GM18505 (cell line): ENCODE results near the gene SPATA17.
"Not testable (repeated sequence)": the region's sequence is repeated elsewhere in the genome, so short reads cannot be mapped to it uniquely, and the experiment has no call there.

Experiments
- ATAC-seq: cut with Tn5 transposase; IDR thresholded peaks from one replicate; pipeline ENCODE4 v1.9.1; 2021; ENCODE audit not compliant: unreplicated experiment
- POLR2A ChIP-seq: IDR thresholded peaks from 4 replicates; pipeline ENCODE4 v1.6.1; 2011; ENCODE audit warnings: borderline replicate concordance; ENCODE audit not compliant: insufficient read depth, insufficient read length; ENCODE audit errors: extremely low read depth

The SPATA17 gene

DNA sequence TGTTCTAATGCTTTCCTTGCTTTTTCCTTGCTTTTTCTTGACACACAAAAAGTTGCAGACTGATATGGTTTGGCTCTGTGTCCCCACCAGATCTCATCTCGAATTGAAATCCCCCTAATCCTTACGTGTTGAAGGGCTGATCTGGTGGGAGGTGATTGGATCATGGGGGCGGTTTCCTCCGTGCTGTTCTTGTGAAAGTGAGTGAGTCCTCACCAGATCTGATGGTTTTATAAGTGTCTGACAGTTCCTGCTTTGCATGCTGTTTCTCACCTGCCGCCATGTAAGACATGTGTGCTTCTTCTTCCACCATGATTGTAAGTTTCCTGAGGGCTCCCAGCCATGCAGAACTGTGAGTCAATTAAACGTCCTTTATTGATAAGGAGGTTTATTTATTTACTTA, 11.3 kb downstream of the SPATA17 start:
- no peak for TF ChIP-seq POLR2A
- no peak for ATAC-seq

DNA sequence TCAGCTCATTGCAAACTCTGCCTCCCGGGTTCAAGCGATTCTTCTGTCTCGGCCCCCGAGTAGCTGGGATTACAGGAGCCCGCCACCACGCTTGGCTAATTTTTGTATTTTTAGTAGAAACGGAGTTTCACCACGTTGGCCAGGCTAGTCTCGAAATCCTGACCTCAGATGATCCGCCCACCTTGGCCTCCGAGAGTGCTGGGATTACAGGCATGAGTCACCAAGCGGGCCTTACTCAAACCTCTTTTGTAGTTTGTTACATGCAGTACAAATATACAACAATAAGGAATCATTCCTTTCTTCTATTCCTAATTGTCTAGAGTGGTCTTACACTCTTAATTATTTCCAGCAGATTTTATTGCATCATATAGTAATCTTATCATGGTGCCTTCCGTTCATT, 16.6 kb downstream of the SPATA17 start:
- no peak for TF ChIP-seq POLR2A
- ATAC-seq: no peak

DNA sequence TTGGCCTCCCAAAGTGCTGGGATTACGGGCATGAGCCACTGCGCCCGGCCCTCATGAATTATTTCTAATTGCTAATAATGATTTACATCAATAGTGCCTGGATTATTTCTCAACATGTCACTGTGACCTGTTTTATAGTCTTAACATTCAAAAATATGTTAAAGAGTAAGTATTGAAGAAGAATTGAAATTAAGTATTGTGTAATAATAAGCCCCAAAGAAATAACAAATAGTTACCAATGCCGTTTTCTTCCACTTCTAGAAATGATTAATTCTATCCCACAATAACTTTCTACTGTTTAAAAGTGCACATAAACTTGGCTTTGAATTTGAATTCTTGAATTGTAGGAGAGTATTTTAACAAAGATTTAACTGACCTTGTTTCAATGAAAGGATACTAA, 19.5 kb downstream of the SPATA17 start:
- ATAC-seq: no peak
- TF ChIP-seq POLR2A: no peak

DNA sequence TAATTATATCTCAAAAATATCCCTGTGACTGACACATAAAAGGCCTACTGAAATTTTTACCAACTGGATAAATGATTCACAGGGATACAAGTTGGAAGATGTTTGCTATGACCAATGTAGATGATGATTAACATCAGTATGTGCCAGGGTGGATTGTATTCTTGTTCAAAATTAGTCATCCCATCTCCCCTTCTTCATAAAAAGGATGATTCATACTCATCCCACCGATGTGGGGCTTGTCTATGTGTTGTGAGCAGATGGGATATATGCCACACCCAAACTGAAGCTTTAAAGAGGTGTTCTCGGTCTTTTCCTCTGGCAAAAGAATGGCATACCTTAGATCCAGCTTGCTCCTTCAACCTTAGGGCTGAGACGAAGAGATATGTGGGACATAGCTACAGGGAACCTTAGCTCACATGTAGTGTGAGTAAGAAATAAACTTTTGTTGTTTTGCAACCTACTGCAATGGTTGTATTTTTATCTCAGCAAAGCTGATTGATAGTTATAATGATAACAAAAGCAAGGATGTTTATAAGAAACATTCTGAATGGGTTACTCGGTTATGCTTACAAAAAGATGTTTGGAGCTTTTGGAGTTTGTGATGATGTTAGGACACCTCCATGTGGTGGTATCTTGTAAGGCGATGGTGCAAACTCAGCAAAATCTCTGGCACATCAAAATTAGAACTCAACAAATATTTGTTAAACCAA, 29.4 kb downstream of the SPATA17 start:
- no peak for TF ChIP-seq POLR2A
- peak; percentile 74 for ATAC-seq

DNA sequence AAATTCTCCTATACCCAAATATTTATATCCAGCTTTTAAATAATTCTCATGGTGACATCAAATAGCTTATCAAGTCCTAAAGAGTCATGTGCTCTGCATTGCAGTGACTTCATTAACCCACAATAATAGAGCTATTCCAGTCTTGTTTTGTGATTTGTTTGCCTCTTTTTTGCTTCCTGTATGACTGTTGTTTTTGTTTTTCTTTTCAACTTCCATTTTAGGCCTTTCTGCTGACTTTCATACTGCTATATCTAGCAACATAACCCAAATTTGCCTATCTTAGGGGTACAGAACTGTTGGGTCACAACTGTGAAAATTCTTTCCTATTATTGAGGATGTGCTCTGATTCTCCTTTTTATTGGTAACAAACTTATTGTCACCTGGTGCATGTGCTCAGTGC, 30.3 kb downstream of the SPATA17 start:
- ATAC-seq: no peak
- TF ChIP-seq POLR2A: no peak

DNA sequence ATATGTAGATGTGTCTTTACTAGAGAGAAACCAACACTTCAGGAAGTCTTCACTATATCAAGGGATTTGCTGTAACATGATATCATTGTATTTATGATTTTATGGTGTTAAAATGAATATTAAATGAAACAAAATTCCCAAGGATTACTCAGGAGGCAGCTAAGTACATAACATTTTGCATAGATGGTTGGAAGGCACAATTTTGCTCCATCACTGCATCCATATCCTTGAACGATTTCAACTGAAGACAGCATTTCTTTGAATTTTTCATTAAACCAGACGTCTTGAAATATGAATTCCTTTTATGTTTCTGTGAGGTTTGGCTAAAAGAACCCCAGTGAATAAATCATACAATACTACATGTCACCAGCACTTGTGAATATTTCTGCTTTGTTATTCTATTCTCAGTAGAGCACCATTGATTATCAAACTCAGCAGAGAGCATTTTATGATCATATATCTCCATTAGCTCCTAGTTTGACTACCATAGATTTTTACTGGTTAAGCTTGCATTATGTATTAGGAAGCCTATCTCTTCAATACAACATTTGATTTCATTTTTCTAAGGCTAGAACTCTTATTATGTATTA, 37.3 kb downstream of the SPATA17 start:
- ATAC-seq: no peak
- TF ChIP-seq POLR2A: no peak

DNA sequence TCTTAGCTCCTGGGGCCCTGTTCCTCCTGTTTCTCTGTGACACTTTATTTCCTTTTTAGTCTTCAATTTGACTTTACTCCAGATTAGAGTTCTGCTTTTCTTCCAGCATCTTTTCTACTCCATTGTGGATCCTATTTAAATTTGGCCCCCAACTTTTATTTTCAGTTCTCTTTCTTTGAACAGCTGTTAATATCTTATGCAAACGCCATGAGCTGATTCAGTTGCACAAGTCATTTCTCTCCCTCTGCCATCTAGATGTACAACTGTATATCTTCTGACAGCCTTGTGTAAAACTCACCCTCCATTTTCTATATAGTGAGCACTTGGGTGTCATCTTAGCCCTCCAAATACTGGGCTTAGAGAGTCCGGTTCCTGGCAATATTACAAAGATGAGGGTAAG, 42.2 kb downstream of the SPATA17 start:
- peak; percentile 57 for ATAC-seq
- TF ChIP-seq POLR2A: no peak

DNA sequence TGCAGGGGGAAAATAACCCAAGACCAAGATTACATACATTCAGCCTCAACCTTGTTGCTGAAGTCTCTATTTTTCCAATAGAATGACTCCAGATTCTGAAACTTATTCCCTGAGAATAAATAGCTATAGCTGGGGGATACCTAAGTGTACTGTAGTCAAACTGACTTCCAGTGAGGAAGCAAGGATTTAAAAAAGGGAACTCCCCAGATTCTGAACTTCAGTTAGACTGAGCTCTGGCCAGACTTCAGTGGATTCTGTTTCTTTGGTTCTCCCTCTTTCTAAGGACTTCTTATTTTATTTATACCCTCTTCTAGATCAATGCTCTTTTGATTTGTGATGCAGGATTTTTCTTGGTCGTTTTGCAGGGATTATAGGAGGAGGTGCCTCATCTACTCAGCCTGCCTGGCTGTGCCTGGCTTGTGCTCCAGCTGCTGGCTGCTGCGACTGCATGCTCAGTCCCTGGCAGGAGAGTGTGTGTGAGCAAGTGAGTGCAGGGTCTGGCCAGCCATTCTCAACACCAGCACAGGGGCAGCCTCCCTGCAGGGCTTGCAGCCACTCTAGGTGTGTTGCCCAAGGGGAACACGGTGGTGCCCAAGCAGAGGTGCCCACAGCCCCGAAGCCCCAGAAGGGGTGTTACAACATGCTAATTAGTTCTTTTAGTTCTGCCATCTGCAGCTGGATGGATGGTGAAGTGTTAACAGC, 43.0 kb downstream of the SPATA17 start:
- no peak for ATAC-seq

DNA sequence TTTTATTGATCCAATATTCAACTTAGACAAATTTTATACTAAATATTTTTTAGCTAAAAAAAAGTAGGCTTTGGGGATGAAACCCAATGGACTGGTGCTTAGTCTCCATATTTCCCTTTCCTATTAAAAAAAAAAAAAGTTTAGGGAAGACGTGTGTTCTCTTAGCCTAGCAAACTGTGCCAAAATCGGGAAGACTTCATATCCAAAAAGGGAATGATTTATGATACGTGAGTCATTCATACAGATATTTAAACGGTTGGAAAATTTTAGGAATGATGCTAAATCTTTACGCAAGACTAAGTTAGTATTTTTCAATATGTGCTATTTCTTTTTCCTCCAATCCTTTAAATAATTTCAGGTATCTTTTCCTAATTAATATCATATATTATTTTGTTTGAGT, 50.7 kb downstream of the SPATA17 start:
- ATAC-seq: no peak
- no peak for TF ChIP-seq POLR2A

More for the DNA sequence above, 43.0 kb downstream of the SPATA17 start:
- no peak for TF ChIP-seq POLR2A

DNA sequence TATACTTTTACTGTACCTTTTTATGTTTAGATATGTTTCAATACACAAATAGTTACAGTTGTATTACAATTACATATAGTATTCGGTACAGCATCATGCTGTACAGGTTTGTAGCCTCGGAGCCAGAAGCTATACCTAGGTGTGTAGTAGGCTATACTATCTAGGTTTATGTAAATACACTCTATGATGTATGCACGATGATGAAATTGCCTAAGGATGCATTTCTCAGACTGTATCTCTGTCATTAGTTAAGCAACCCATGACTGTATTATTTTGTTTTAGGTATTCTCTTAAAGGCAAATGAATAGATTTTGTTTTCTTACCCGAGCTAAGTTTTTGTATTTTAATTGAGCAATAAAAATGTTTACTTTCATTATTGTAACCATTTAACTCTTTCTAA, 56.4 kb downstream of the SPATA17 start:
- no peak for TF ChIP-seq POLR2A
- no peak for ATAC-seq

DNA sequence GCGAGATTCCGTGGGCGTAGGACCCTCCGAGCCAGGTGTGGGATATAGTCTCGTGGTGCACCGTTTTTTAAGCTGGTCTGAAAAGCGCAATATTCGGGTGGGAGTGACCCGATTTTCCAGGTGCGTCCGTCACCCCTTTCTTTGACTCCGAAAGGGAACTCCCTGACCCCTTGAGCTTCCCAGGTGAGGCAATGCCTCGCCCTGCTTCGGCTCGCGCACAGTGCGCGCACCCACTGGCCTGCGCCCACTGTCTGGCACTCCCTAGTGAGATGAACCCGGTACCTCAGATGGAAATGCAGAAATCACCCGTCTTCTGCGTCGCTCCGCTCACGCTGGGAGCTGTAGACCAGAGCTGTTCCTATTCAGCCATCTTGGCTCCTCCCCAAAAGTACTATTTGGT, 65.0 kb downstream of the SPATA17 start:
- not testable (repeated sequence) for ATAC-seq

DNA sequence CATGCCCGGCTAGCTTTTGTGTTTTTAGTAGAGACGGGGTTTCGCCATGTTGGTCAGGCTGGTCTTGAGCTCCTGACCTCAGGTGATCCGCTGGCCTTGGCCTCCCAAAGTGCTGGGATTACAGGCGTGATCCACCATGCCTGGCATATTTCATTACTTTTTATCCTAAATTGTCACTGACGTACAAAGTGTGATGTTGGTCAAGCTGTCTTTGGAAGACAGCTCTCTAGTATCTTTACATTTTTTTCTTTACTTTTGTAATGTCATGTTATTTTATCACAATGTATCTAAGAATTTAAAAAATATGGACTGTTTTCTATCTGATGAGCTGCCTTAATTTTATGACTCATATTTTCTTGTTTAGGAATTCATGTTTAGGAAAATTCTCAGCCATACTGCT, 72.2 kb downstream of the SPATA17 start:
- TF ChIP-seq POLR2A: no peak
- ATAC-seq: no peak

DNA sequence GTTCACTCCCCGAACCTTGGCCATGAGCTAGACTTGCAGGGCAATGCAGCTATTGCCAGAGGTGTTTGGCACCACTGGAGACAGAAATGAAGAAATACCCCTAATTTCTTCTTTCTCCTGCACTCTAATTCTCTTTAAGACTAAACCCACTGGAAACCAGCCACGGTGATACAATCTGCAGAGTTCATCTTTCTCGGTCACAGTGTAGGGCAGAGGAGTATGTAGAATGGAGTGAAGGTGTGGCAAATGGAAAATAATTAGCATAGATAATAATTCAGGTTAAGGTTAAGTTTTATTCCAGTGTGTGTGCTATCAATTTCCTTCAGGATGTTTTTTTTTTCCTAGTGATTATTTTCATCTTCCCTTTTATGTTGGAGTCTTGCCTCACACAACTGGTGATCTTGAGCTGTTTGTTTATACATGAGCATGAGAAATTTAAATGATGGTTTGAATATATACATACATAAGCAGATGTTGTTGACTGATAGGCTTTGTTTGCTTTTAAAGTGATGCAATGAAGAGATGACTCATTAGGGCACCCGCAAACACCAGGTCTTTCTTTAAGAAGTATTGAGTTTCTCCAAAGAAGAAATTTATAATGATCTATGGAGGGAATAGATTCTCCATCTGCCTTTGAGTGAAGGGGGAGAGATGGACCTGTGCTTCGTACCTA, 81.9 kb downstream of the SPATA17 start:
- ATAC-seq: no peak
- TF ChIP-seq POLR2A: no peak

DNA sequence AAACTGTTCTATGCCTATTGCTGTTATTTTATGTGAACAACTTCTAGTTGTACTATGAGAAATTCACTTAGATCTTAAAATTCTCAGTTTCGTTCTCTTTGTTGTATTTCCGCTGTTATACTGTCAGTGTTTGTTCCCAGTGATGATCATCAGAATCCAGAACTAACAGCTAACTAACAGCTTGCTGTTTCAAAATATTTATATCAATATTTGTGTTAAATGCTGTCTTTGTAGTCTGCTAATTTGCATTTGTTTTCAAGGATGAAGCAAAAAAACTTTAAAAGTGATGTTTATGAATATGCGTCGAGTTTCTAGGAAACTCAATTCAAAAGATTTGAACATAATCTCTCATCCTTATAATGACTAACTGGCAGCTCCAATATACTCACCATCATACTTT, 84.5 kb downstream of the SPATA17 start:
- ATAC-seq: no peak
- no peak for TF ChIP-seq POLR2A
